Measurements from ENCODE around the gene CKMT2.

CKMT2 gene

GRCh38 chr5:81219389-81219788, 13.7 kb upstream of the CKMT2 start:
- DNase-seq, result no peak

- no peak for DNase-seq
Measured at GRCh38 chr5:81222285-81222684, 10.8 kb upstream of the CKMT2 start.

- no peak for DNase-seq
Measured at GRCh38 chr5:81225463-81225862, 7.7 kb upstream of the CKMT2 start.

GRCh38 chr5:81226286-81226685, 6.8 kb upstream of the CKMT2 start:
- DNase-seq, result no peak

- no peak for DNase-seq
Measured at GRCh38 chr5:81226949-81227348, 6.2 kb upstream of the CKMT2 start.

- no peak for DNase-seq
Measured at GRCh38 chr5:81228084-81228483, 5.0 kb upstream of the CKMT2 start.

GRCh38 chr5:81230416-81230815, 2.7 kb upstream of the CKMT2 start:
- no peak for DNase-seq

- no peak for DNase-seq
Measured at GRCh38 chr5:81232464-81233079, 550 bp upstream of the CKMT2 start.

- no peak for DNase-seq
Measured at GRCh38 chr5:81234299-81234698, 1.2 kb downstream of the CKMT2 start.

- no peak for DNase-seq
Measured at GRCh38 chr5:81234801-81235200, 1.7 kb downstream of the CKMT2 start.

- no peak for DNase-seq
Measured at GRCh38 chr5:81235287-81236072, 2.4 kb downstream of the CKMT2 start.

- DNase-seq, result no peak
Measured at GRCh38 chr5:81238460-81238859, 5.3 kb downstream of the CKMT2 start.

- no peak for DNase-seq
Measured at GRCh38 chr5:81239613-81240012, 6.5 kb downstream of the CKMT2 start.

- DNase-seq, result no peak
Measured at GRCh38 chr5:81241001-81241400, 7.9 kb downstream of the CKMT2 start.

GRCh38 chr5:81241961-81242648, 9.0 kb downstream of the CKMT2 start:
- no peak for DNase-seq

GRCh38 chr5:81242906-81243436, 9.8 kb downstream of the CKMT2 start:
- peak; percentile 48 for DNase-seq

- no peak for DNase-seq
Measured at GRCh38 chr5:81244451-81244850, 11.3 kb downstream of the CKMT2 start.

- no peak for DNase-seq
Measured at GRCh38 chr5:81245871-81246235, 12.7 kb downstream of the CKMT2 start.

- DNase-seq, result no peak
Measured at GRCh38 chr5:81246697-81247096, 13.6 kb downstream of the CKMT2 start.

- no peak for DNase-seq
Measured at GRCh38 chr5:81247441-81247972, 14.4 kb downstream of the CKMT2 start.

- DNase-seq, result no peak
Measured at GRCh38 chr5:81249240-81249639, 16.1 kb downstream of the CKMT2 start.

GRCh38 chr5:81250004-81250403, 16.9 kb downstream of the CKMT2 start:
- DNase-seq, result no peak

GRCh38 chr5:81251922-81252321, 18.8 kb downstream of the CKMT2 start:
- DNase-seq, result no peak

- DNase-seq, result no peak
Measured at GRCh38 chr5:81252904-81253303, 19.8 kb downstream of the CKMT2 start.

Measured in NCI-H1092 (cell line).